MCF 10A (cell line): ENCODE measurements around the gene HSD11B2. TPM values are rescaled to one million over a fixed set of nuclear protein-coding genes. Genes with fewer than 3 reads are reported as not detected.
A peak's percentile ranks its signal among the peaks of the same experiment; 100 is the strongest.

Source experiments
- BruUV-seq: library from RNA; stranded (reverse); fragments of 400-500 nt; replicated peaks from 2 replicates; lab custom pipeline; 2021; lab: Mats Ljungman, UMichigan
- CTCF ChIA-PET: fragments of 300-600 bp; sonication (Branson Sonifier 250); formaldehyde crosslinking; extraction: SDS; loops from one replicate; lab custom pipeline; 2021; ENCODE audit warnings: antibody characterized with exemption, inconsistent platforms; lab: Yijun Ruan, JAX
- POLR2A ChIA-PET: fragments of 300-600, 350-650 bp; sonication (Branson Sonifier 250); formaldehyde crosslinking; extraction: SDS; loops from one replicate; lab custom pipeline; 2020; ENCODE audit warnings: antibody characterized with exemption, inconsistent platforms; lab: Yijun Ruan, JAX
- DNase-seq: peaks from one replicate; pipeline ENCODE4 v3.0.0-alpha.2; 2018; ENCODE audit not compliant: unreplicated experiment
- H3K27ac Mint-ChIP-seq: one replicate; pipeline ENCODE4 v1.8.0; 2022; ENCODE audit warnings: mild to moderate bottlenecking, low read depth, mixed read lengths; ENCODE audit not compliant: unreplicated experiment
- H3K27me3 Mint-ChIP-seq: one replicate; pipeline ENCODE4 v1.8.0; 2022; ENCODE audit warnings: mixed read lengths; ENCODE audit not compliant: insufficient read depth, unreplicated experiment
- H3K36me3 Mint-ChIP-seq: one replicate; pipeline ENCODE4 v1.8.0; 2022; ENCODE audit warnings: mild to moderate bottlenecking, moderate library complexity, mixed read lengths; ENCODE audit not compliant: insufficient read depth, unreplicated experiment
- H3K4me1 Mint-ChIP-seq: one replicate; pipeline ENCODE4 v1.8.0; 2022; ENCODE audit warnings: mixed read lengths; ENCODE audit not compliant: insufficient read depth, unreplicated experiment
- H3K4me3 Mint-ChIP-seq: one replicate; pipeline ENCODE4 v1.8.0; 2022; ENCODE audit warnings: mild to moderate bottlenecking, moderate library complexity, mixed read lengths; ENCODE audit not compliant: unreplicated experiment
- H3K9me3 Mint-ChIP-seq: one replicate; pipeline ENCODE4 v1.8.0; 2022; ENCODE audit warnings: mixed read lengths; ENCODE audit not compliant: unreplicated experiment
- CTCF ChIP-seq: fragments of 200-600 bp; IDR thresholded peaks from one replicate; pipeline ENCODE4 v1.8.0; 2022; ENCODE audit warnings: antibody characterized with exemption, mild to moderate bottlenecking; ENCODE audit not compliant: unreplicated experiment
- intact Hi-C: fragments of 100-400 bp; cut with micrococcal nuclease; formaldehyde crosslinking; loops from 2 replicates; pipeline ENCODE4 v1.14.1; 2022
- total RNA-seq: library from RNA; stranded (reverse); gene quantifications from 2 replicates; pipeline ENCODE4 v1.2.3, GENCODE V29; 2022

The HSD11B2 gene
- total RNA-seq, 1 experiment from 2014 or later = 0.86 TPM

DNA sequence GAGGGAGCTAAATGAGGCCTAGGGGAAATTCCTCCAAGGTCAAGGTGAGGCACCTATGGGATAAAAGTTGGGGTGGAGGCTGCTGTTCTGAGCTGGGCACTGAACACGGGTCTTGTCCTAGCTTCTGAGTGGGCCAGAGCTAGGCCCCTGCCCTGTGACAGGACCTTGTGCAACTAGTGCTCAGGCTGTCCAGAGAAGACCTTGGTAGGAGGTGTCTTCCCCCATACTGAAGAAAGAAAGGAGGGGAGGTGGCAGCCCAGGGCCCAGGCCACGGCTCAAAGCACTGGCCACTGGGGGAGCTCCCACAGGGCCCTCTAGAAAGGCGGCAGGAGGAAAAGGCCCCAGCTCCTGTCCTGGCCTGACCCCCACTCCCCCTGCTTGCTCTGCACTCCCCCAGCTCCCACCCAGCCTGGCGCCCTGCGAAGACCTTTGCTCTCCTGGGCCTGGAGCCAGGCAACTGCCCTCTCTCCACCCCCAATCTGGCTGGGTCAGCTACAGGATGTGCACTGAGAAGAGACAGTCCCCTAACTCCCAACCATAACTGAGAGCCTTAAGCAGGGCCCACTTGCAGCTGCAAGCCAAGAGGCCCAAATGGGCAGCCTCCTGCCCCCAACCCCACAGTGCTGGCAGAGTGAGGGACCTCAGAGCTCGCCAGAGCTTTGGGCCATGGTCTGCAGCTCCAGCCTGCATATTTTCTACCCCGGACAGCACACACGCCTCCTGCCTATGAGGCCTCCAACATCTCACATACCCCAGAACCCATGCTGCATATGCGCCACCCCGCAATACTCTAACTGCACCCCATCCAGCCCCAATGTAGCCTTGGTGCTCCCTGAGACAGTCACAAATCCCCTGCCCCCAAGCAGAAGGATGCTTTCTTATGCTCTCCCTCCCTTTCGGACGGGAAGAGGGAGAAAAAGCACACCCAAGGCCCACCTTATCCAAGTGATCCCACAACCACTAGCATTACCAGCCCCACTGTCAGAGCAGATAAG is 15.3 kb downstream of the HSD11B2 start:
- no peak for TF ChIP-seq CTCF
- CTCF ChIA-PET = interaction anchor here (0.6 to 3.2 kb wide), 18 partner anchors 10 to 579 kb away, joined by 3 to 29 read pairs (median 3); partner anchors contain the start of gene ZDHHC1

DNA sequence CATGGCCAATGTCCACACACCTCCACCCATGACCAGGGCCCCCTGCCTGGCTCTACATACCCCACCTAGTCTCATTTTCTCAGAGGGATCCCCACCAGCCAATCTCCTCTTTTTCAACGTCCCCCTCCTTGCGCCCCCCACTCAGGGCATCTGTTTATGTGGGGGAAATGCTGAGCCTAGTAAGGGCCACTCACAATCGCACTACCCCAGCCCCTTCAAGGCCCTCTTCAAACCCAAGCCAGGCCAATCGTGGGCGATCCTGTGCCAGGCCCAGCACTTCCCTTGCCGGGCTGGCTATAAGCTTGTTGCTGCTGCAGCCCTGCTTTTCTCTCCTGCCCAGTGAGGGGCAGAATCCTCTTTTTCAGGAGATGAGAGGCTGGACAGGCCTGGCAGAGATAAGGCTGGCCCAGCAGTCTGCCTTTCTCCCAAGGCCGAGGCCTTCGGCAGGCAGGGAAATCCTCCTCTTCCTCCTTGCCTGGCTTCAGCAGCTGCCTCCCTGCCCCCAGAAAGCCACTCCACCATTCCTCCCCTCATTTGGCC is 16.1 kb downstream of the HSD11B2 start:
- no peak for TF ChIP-seq CTCF
- POLR2A ChIA-PET = interaction anchor here (1.0 kb wide), 1 partner anchor 34 kb away, joined by 4 read pairs; the partner anchor contains the start of gene ATP6V0D1
- CTCF ChIA-PET = interaction anchor here (0.6 to 2.6 kb wide), 16 partner anchors 9 to 580 kb away, joined by 3 to 29 read pairs (median 3); partner anchors contain the start of gene ZDHHC1
- no TSS peak for BruUV-seq
- no peak overlapping the region for H3K4me3 Mint-ChIP-seq
- no peaks in the 10 kb centered on the region for H3K9me3 Mint-ChIP-seq
- no peak for DNase-seq
- H3K4me1 Mint-ChIP-seq = peaks cover 2% of the 10 kb centered on the region
- intact Hi-C loops = loop anchor here (1.0 to 10.0 kb wide), 2 partner anchors 19 to 72 kb away; no protein-coding TSS in a partner anchor
- H3K36me3 Mint-ChIP-seq = peaks cover 29% of the 10 kb centered on the region
- H3K27ac Mint-ChIP-seq = no peak overlapping the region
- H3K27me3 Mint-ChIP-seq = no peaks in the 10 kb centered on the region

More for the DNA sequence above, 15.3 kb downstream of the HSD11B2 start:
- H3K4me1 Mint-ChIP-seq = peaks cover 11% of the 10 kb centered on the region
- BruUV-seq = no TSS peak
- no peak overlapping the region for H3K27ac Mint-ChIP-seq
- intact Hi-C loops = loop anchor here (10.0 kb wide), 1 partner anchor 71 kb away; no protein-coding TSS in a partner anchor
- POLR2A ChIA-PET = no interaction called here
- peaks cover 26% of the 10 kb centered on the region for H3K36me3 Mint-ChIP-seq
- no peak for DNase-seq
- H3K4me3 Mint-ChIP-seq = no peak overlapping the region
- no peaks in the 10 kb centered on the region for H3K27me3 Mint-ChIP-seq
- no peaks in the 10 kb centered on the region for H3K9me3 Mint-ChIP-seq

GRCh38 chr16:67447508-67448076 is 16.7 kb downstream of the HSD11B2 start:
- TF ChIP-seq CTCF = peak; percentile 53
- Mint-ChIP-seq H3K27me3 (no peaks in the 10 kb centered on the region), H3K4me1 (no peaks in the 10 kb centered on the region), H3K36me3 (peaks cover 29% of the 10 kb centered on the region), H3K27ac (no peak overlapping the region), H3K4me3 (no peak overlapping the region), H3K9me3 (no peaks in the 10 kb centered on the region)
- POLR2A ChIA-PET = interaction anchor here (1.0 kb wide), 1 partner anchor 34 kb away, joined by 4 read pairs; the partner anchor contains the start of gene ATP6V0D1
- peak; percentile 75 for DNase-seq
- BruUV-seq = no TSS peak
- intact Hi-C loops = loop anchor here (1.0 to 10.0 kb wide), 2 partner anchors 19 to 73 kb away; no protein-coding TSS in a partner anchor
- CTCF ChIA-PET = interaction anchor here (0.6 to 2.6 kb wide), 21 partner anchors 9 to 517 kb away, joined by 3 to 29 read pairs (median 4); partner anchors contain the start of genes ATP6V0D1 and ZDHHC1
